Fibroblast of lung (primary cell): ENCODE measurements around the gene HIPK2. TPM values are rescaled to one million over a fixed set of nuclear protein-coding genes. Genes with fewer than 3 reads are reported as not detected.

Experiments used
- DNase-seq, 2 donors: peaks; one replicate each; pipeline versions ENCODE4 v3.0.0 to v3.0.0-alpha.2; 2010; ENCODE audit warnings: low read depth in 2 of 2
- H2AFZ ChIP-seq: 2 replicates; pipeline ENCODE4 v1.5.1; 2012; ENCODE audit warnings: low read length, control low read depth, inconsistent platforms
- H3K27ac ChIP-seq: 2 replicates; pipeline ENCODE4 v1.5.1; 2011; ENCODE audit warnings: low read length, control low read depth; ENCODE audit not compliant: insufficient read depth
- H3K27me3 ChIP-seq: 2 replicates; pipeline ENCODE4 v1.5.1; 2011; ENCODE audit warnings: mild to moderate bottlenecking, low read length; ENCODE audit not compliant: control insufficient read depth, insufficient read depth
- H3K36me3 ChIP-seq: 2 replicates; pipeline ENCODE4 v1.5.1; 2011; ENCODE audit warnings: low read length; ENCODE audit not compliant: control insufficient read depth, insufficient read depth
- H3K4me1 ChIP-seq: 2 replicates; pipeline ENCODE4 v1.5.1; 2011; ENCODE audit warnings: low read length; ENCODE audit not compliant: control insufficient read depth, insufficient read depth; ENCODE audit errors: extremely low read depth
- H3K4me2 ChIP-seq: 2 replicates; pipeline ENCODE4 v1.5.1; 2011; ENCODE audit warnings: low read length, control low read depth; ENCODE audit not compliant: insufficient read depth; ENCODE audit errors: extremely low read depth
- H3K4me3 ChIP-seq, 4 experiments: fragments of 200-600 bp in 1 of 4; sonication (generic) in 1 of 4; replicated peaks in 1 of 4; 2 replicates each; pipeline ENCODE4 v1.5.1; 2011 to 2016; ENCODE audit warnings: low read length in 4 of 4, low read depth in 3 of 4, mild to moderate bottlenecking in 3 of 4, control low read depth in 2 of 4, inconsistent platforms in 1 of 4, mixed read lengths in 1 of 4; ENCODE audit not compliant: insufficient read depth in 1 of 4; ENCODE audit errors: control extremely low read depth in 1 of 4
- H3K79me2 ChIP-seq: 2 replicates; pipeline ENCODE4 v1.5.1; 2012; ENCODE audit warnings: mild to moderate bottlenecking, low read length, inconsistent platforms; ENCODE audit not compliant: control insufficient read depth, insufficient read depth
- H3K9ac ChIP-seq: 2 replicates; pipeline ENCODE4 v1.5.1; 2011; ENCODE audit warnings: mild to moderate bottlenecking, low read length, control low read depth; ENCODE audit not compliant: insufficient read depth
- H3K9me3 ChIP-seq: 2 replicates; pipeline ENCODE4 v1.5.1; 2012; ENCODE audit warnings: low read depth, low read length; ENCODE audit not compliant: control insufficient read depth, insufficient read depth
- H4K20me1 ChIP-seq: 2 replicates; pipeline ENCODE4 v1.5.1; 2011; ENCODE audit warnings: low read length; ENCODE audit not compliant: control insufficient read depth, insufficient read depth; ENCODE audit errors: extremely low read depth
- CTCF ChIP-seq, 2 donors: IDR thresholded peaks in 1 of 2; conservative IDR thresholded peaks in 1 of 2; 1 replicate in 1 of 2; 2 replicates in 1 of 2; pipeline ENCODE4 v1.5.1; 2011 to 2012; ENCODE audit warnings: low read length in 2 of 2, control low read depth in 1 of 2, inconsistent platforms in 1 of 2, low read depth in 1 of 2, mild to moderate bottlenecking in 1 of 2
- EZH2 ChIP-seq: IDR thresholded peaks from 2 replicates; pipeline ENCODE4 v1.5.1; 2012; ENCODE audit warnings: low read length, control low read depth, mild to moderate bottlenecking; ENCODE audit errors: missing control alignments
- polyA plus RNA-seq, 2 donors: library from polyadenylated mRNA; depleted of rRNA in 1 of 2; stranded (reverse) in 1 of 2; unstranded in 1 of 2; fragments of >200 nt; gene quantifications; 2 replicates each; pipeline ENCODE4 v1.2.1, GENCODE V29; 2011 to 2012; ENCODE audit warnings: missing spikeins in 1 of 2
- total RNA-seq: library from RNA; depleted of rRNA; stranded (reverse); fragments of >200 nt; gene quantifications from 2 replicates; pipeline ENCODE4 v1.2.1, GENCODE V29; 2014

The HIPK2 gene
- total and polyA plus RNA-seq, 2 donors (not counting 1 experiment from before 2014, with no cell fraction given), result 10.1 to 11.1 TPM

GRCh38 chr7:139592801-139593461 is 184.9 kb downstream of the HIPK2 start:
- Histone ChIP-seq H3K79me2 (no peaks in the 10 kb centered on the region), H3K4me3 (no peak overlapping the region), H3K4me1 (peaks cover 4% of the 10 kb centered on the region), H4K20me1 (no peaks in the 10 kb centered on the region), H3K27ac (no peak overlapping the region), H3K9me3 (no peaks in the 10 kb centered on the region), H3K36me3 (peaks cover 17% of the 10 kb centered on the region), H3K27me3 (no peaks in the 10 kb centered on the region), H3K9ac (no peak overlapping the region), H3K4me2 (no peak overlapping the region), H2AFZ (no peak overlapping the region)
- TF ChIP-seq CTCF (conservative IDR thresholded peaks at IDR 0.05 in 1 of 2, IDR thresholded peaks at IDR 0.05 in 1 of 2; ENCODE audit: low read depth in 1 of 2, low read length in 2 of 2) (no peak), EZH2 (no peak)
- no peak for DNase-seq

GRCh38 chr7:139591550-139592195 is 186.1 kb downstream of the HIPK2 start:
- H3K4me3 ChIP-seq, result no peak overlapping the region
- H4K20me1 ChIP-seq, result no peaks in the 10 kb centered on the region
- peaks cover 4% of the 10 kb centered on the region for H3K4me1 ChIP-seq
- H3K9me3 ChIP-seq, result no peaks in the 10 kb centered on the region
- peaks cover 16% of the 10 kb centered on the region for H3K36me3 ChIP-seq
- H3K9ac ChIP-seq, result no peak overlapping the region
- no peak for TF ChIP-seq CTCF (conservative IDR thresholded peaks at IDR 0.05 in 1 of 2, IDR thresholded peaks at IDR 0.05 in 1 of 2; ENCODE audit: low read depth in 1 of 2, low read length in 2 of 2)
- TF ChIP-seq EZH2, result no peak
- H3K27me3 ChIP-seq, result no peaks in the 10 kb centered on the region
- H3K79me2 ChIP-seq, result no peaks in the 10 kb centered on the region
- H3K4me2 ChIP-seq, result no peak overlapping the region
- H3K27ac ChIP-seq, result no peak overlapping the region
- H2AFZ ChIP-seq, result no peak overlapping the region
- no peak for DNase-seq

- Histone ChIP-seq H3K27ac (no peak overlapping the region), H3K4me1 (peaks cover 4% of the 10 kb centered on the region), H3K9ac (no peak overlapping the region), H4K20me1 (no peaks in the 10 kb centered on the region), H3K9me3 (no peaks in the 10 kb centered on the region), H3K4me3 (no peak overlapping the region), H3K79me2 (no peaks in the 10 kb centered on the region), H3K4me2 (no peak overlapping the region), H3K36me3 (peaks cover 13% of the 10 kb centered on the region), H3K27me3 (no peaks in the 10 kb centered on the region), H2AFZ (no peak overlapping the region)
- TF ChIP-seq CTCF (conservative IDR thresholded peaks at IDR 0.05 in 1 of 2, IDR thresholded peaks at IDR 0.05 in 1 of 2; ENCODE audit: low read depth in 1 of 2, low read length in 2 of 2), result no peak
- no peak for TF ChIP-seq EZH2
- no peak for DNase-seq
These were observed 188.3 kb downstream of the HIPK2 start for GRCh38 chr7:139589474-139589873.
